ENCODE results near the gene TBC1D1.

The TBC1D1 gene, protein sequence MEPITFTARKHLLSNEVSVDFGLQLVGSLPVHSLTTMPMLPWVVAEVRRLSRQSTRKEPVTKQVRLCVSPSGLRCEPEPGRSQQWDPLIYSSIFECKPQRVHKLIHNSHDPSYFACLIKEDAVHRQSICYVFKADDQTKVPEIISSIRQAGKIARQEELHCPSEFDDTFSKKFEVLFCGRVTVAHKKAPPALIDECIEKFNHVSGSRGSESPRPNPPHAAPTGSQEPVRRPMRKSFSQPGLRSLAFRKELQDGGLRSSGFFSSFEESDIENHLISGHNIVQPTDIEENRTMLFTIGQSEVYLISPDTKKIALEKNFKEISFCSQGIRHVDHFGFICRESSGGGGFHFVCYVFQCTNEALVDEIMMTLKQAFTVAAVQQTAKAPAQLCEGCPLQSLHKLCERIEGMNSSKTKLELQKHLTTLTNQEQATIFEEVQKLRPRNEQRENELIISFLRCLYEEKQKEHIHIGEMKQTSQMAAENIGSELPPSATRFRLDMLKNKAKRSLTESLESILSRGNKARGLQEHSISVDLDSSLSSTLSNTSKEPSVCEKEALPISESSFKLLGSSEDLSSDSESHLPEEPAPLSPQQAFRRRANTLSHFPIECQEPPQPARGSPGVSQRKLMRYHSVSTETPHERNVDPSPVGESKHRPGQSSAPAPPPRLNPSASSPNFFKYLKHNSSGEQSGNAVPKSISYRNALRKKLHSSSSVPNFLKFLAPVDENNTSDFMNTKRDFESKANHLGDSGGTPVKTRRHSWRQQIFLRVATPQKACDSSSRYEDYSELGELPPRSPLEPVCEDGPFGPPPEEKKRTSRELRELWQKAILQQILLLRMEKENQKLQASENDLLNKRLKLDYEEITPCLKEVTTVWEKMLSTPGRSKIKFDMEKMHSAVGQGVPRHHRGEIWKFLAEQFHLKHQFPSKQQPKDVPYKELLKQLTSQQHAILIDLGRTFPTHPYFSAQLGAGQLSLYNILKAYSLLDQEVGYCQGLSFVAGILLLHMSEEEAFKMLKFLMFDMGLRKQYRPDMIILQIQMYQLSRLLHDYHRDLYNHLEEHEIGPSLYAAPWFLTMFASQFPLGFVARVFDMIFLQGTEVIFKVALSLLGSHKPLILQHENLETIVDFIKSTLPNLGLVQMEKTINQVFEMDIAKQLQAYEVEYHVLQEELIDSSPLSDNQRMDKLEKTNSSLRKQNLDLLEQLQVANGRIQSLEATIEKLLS (N-terminal part only)

GRCh38 chr4:37890801-37891259 lies at the start of gene TBC1D1:
TSS of gene TBC1D1 (plus strand) at chr4:37891084. CDS start at chr4:37902096, 11,012 bp downstream.
- no peak for FAIRE-seq

DNA sequence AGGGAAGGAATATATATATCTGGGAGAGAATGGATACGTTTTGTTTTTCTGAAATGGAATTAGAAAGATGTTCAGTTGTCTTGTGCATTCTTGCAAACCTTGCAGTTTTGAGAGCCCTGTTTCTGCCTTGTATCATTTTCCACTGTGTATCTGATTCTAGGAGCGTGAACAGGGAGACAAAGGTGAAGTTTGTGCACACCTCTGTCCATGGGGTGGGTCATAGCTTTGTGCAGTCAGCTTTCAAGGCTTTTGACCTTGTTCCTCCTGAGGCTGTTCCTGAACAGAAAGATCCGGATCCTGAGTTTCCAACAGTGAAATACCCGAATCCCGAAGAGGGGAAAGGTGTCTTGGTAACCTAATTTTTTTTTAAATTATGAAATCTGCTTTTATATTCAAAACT lies 46.7 kb upstream of the TBC1D1 start:
- FAIRE-seq = no peak

GRCh38 chr4:37845201-37845600 lies 45.7 kb upstream of the TBC1D1 start:
- FAIRE-seq = no peak

GRCh38 chr4:37847311-37847884 lies 43.5 kb upstream of the TBC1D1 start:
- no peak for FAIRE-seq

DNA sequence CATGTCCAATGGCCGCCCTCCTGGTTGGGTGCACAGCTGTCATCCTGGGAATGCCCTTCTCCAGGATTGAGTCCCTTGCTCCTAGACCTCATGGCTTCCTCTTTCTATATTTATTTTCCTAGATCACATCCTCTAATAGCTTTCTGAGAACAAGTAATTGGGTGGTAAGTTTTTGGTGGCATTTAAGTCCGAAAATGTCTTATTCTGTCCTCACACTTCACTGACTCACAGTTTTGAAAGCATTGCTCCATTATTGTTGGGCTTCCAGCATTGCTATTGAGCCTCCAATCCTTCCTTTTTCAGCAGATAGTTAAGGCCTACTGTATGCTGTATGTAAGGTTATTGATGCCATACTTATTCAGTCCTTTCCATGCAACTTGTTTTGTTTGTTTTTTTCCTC lies 38.5 kb upstream of the TBC1D1 start:
- no peak for FAIRE-seq

DNA sequence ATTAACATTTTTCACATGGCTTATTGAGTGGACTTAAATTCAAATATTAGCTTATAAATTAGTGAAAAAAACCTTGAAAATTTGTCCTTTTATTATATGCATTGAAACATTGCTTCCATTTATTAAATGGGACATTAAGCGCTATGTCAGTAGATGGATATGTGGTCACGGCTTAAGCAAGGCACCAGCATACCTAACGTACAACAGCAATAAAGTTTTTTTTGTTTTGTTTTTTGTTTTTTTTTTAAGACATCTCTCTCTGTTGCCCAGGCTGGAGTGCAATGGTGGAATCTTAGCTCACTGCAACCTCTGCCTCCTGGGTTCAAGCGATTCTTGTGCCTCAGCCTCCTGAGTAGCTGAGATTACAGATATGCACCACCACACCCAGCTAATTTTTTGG lies 32.8 kb upstream of the TBC1D1 start:
- FAIRE-seq = no peak

GRCh38 chr4:37858872-37859271 lies 32.0 kb upstream of the TBC1D1 start:
- FAIRE-seq = no peak

GRCh38 chr4:37860266-37860665 lies 30.6 kb upstream of the TBC1D1 start:
- no peak for FAIRE-seq

DNA sequence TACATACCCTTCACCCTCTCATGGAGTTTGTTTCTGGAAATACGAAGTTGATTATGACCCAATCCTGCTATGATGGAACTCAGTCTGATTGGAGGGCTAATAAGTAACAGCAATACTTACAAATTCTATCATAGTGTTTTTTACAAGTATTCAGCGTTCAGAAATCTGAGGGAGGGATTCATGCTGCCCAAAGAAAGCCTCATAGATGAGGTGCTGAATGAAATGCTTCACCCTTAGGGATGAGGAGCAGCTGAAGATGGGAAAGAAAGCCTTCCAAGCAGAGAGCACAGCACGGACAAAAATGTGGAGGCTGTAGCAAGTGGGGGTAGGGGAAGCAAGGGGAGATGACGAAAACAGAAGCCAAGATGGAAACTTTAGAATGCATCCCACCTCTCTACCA lies 27.9 kb upstream of the TBC1D1 start:
- FAIRE-seq = no peak

- no peak for FAIRE-seq
These were observed 26.1 kb upstream of the TBC1D1 start for GRCh38 chr4:37864786-37865185.

DNA sequence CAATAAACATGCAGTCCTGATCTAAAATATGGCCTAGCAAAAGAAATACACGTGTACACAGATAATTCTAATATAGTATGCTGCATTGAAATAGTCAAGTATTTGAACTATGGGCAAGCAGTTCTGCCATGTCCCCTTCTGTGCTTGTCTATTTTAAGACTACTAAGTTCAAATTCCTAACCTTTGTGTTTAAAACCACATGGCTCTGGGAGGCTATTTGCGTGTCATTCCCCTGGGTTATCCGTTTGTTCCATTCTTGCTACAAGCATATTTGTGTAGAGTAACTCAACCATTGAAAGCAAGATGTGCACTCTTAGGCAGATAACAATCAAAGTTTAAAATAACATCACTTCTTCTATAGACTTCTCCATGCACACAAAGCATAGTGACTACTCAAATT lies 25.4 kb upstream of the TBC1D1 start:
- FAIRE-seq = no peak

DNA sequence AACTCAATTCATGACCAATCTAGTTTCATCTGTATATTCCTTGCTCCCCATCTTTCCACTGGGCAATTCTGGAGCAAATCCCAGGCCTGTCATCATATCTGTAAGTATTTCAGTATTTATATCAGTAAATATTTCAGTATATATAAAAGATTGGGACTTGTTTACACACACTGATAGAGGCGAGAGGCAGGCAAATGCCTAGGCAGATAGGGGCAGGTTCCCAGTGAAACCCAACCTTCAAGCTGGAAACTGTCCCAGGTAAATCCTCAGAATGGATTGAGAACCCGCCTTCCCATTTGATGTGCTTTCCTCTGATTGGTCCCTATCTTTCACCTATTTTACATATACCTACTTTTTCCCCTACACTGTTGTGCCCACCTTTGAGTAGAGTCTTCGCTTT lies 23.8 kb upstream of the TBC1D1 start:
- no peak for FAIRE-seq

DNA sequence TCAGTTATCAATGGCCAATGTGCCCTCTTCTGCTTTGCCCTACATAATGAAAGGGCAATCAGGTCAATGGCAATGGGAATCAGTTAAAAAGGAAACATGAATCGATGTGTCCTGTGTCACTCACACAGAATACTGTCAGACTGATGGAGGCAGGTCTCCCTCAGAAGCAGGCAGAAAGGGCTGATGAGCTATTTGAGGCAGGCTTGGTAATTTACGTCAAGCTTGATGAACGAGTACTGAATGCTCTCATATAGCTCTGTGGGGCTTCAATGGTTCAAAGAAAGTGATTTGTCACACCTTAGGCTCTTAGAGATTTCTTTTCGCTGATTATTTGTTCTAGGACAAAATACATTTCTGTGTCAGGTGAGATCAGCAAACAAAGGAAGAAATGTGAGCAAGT lies 22.6 kb upstream of the TBC1D1 start:
- no peak for FAIRE-seq

- FAIRE-seq = peak; percentile 33
These were observed 18.4 kb upstream of the TBC1D1 start for GRCh38 chr4:37872310-37872988.

DNA sequence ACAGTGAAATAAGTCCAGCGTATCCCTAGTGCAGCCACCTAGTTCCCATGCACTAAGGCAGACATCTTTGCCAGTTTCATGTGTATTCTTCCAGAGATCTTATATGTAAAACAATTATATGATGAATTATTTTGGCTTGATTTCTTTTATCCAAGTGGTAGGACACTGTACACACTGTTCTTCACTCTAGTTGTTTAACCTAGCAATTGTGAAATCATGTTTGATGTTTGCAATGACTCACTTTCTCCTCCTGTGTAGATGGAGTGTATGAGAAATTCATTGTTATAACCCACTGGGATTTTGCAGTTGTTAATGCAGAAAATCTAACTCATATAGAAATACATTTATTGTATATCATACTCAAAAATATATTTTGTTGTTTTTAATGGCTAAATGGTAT lies 17.5 kb upstream of the TBC1D1 start:
- no peak for FAIRE-seq

DNA sequence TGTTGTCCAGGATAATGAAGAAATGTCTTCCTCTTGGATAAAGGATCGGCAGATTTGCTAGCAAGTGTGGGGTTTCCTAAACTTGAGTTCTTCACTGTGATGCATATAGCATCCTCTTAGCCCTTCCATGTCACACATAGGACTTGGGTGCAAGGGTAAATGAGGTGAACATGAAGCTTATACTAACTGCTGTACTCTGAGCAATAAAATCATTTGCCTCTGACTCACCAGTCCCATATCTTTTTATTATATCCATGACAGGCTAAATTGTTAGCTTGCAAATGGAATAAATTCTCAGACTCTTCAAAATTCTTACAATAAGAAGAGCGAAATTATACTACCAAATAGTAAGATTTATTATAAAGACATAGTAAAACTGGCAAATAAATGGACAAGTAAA lies 14.7 kb upstream of the TBC1D1 start:
- peak; percentile 10 for FAIRE-seq

GRCh38 chr4:37879365-37879764 lies 11.5 kb upstream of the TBC1D1 start:
- FAIRE-seq = no peak

GRCh38 chr4:37881811-37882210 lies 9.1 kb upstream of the TBC1D1 start:
- FAIRE-seq = no peak

- no peak for FAIRE-seq
These were observed 8.1 kb upstream of the TBC1D1 start for GRCh38 chr4:37882665-37883296.

GRCh38 chr4:37884855-37885487 lies 5.9 kb upstream of the TBC1D1 start:
- no peak for FAIRE-seq

DNA sequence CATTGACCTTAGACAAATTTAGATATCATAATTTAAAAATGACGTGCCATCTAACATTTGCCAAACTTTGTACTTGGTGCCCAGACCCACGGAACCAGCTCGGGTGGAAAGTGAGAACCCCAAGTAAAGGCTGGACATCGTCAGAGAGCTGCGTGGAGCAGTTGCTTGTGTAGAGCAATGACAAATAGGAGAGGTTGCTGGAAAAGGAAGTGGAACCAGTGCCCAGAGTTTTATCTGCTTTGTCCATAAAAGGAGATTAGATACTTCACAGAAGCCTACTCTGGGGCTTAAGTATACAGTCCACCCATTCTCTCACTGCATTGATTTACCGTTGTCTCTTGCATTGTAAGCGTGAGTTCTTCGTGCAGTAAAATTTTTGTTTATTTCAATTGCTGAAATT lies 5.4 kb upstream of the TBC1D1 start:
- FAIRE-seq = no peak
